ENCODE measurements around the gene RNU6-1. TPM values are rescaled to one million over a fixed set of nuclear protein-coding genes. Genes with fewer than 3 reads are reported as not detected.

RNU6-1 gene
- total RNA-seq, 2 donors from 2014 or later, result not detected

DNA sequence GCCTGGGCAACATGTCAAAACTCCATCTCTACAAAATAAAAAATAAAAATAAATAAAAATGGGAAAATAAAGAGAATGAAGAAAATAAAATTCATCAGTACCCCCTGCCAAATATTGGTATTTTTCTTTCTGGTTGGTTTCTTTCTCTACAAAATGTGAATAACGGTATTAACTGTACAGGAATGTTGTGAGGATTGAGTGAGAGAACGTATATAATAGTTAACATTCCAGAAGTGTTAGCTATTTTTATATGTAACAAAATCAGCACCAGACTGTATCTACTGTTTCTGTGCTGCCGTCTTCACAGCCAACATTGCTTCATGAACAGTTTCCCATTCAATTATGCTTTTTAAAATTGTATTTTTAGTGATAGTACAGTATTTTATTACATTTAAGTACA is 25.5 kb upstream of the RNU6-1 start:
- H3K9me3 ChIP-seq, result no peaks in the 10 kb centered on the region
- no peak overlapping the region for H3K27ac ChIP-seq
- peaks cover 6% of the 10 kb centered on the region for H3K4me1 ChIP-seq
- no peaks in the 10 kb centered on the region for H3K36me3 ChIP-seq
- H3K27me3 ChIP-seq, result no peaks in the 10 kb centered on the region
- DNase-seq, result no peak
- TF ChIP-seq, protein P1, sequence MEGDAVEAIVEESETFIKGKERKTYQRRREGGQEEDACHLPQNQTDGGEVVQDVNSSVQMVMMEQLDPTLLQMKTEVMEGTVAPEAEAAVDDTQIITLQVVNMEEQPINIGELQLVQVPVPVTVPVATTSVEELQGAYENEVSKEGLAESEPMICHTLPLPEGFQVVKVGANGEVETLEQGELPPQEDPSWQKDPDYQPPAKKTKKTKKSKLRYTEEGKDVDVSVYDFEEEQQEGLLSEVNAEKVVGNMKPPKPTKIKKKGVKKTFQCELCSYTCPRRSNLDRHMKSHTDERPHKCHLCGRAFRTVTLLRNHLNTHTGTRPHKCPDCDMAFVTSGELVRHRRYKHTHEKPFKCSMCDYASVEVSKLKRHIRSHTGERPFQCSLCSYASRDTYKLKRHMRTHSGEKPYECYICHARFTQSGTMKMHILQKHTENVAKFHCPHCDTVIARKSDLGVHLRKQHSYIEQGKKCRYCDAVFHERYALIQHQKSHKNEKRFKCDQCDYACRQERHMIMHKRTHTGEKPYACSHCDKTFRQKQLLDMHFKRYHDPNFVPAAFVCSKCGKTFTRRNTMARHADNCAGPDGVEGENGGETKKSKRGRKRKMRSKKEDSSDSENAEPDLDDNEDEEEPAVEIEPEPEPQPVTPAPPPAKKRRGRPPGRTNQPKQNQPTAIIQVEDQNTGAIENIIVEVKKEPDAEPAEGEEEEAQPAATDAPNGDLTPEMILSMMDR (IDR thresholded peaks at IDR 0.05), result no peak
- no peak overlapping the region for H3K4me3 ChIP-seq
- no peak overlapping the region for H3K9ac ChIP-seq (ENCODE audit: low read depth in 2 of 2, low read length in 2 of 2)
- intact Hi-C loops (cut with DNase I), result no loop called here

- Histone ChIP-seq H3K27ac (no peak overlapping the region), H3K4me3 (peak overlapping the region; percentile 56), H3K27me3 (no peaks in the 10 kb centered on the region), H3K9ac (ENCODE audit: low read depth in 2 of 2, low read length in 2 of 2) (peak overlapping the region in 1 of 2 donors; percentile 68), H3K9me3 (no peaks in the 10 kb centered on the region), H3K4me1 (peaks cover 6% of the 10 kb centered on the region), H3K36me3 (no peaks in the 10 kb centered on the region)
- intact Hi-C loops (cut with DNase I), result loop anchor here (1.0 kb wide), 1 partner anchor 292 kb away; no protein-coding TSS in a partner anchor
- TF ChIP-seq, protein P1 (IDR thresholded peaks at IDR 0.05), result peak; percentile 90
- peak; percentile 73 for DNase-seq
Observed at GRCh38 chr15:67863442-67863987, 23.7 kb upstream of the RNU6-1 start.

DNA sequence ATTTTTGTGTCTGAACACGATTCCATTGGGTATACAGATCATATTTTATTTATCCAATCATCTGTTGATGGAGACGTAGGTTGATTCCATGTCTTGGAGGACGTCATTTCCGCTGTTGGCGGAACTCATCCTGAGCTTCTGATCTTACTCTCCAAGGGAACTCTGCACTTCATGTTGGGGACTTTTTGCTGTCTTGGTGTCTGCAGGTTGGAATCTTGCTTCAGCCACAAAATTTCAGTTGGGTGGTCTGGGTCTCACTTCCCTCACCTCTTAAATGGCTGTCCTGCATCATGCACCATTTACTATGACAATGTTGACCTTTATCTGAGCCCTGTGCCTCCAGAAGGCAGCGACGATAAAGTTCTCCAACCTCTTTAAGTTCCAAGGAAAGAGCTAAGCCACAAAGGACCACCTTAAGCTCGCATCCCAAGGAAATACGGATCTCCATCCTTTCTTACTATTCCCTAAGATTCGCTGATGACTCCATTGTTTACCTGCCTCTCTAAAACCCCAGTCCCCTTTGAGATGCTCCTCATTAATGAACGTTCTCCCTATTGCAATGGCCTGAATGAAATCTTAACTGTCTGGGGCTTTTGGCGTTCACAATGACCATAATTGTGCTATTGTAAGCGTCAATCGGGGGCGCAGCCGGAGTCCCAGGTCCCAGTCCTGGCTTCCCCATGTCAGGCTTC is 23.1 kb upstream of the RNU6-1 start:
- Histone ChIP-seq H3K27ac (no peak overlapping the region), H3K9me3 (no peaks in the 10 kb centered on the region), H3K4me1 (peaks cover 6% of the 10 kb centered on the region), H3K36me3 (no peaks in the 10 kb centered on the region), H3K9ac (ENCODE audit: low read depth in 2 of 2, low read length in 2 of 2) (peak overlapping the region in 1 of 2 donors; percentile 68), H3K27me3 (no peaks in the 10 kb centered on the region), H3K4me3 (peak overlapping the region; percentile 56)
- TF ChIP-seq, protein P1 (IDR thresholded peaks at IDR 0.05), result no peak
- intact Hi-C loops (cut with DNase I), result loop anchor here (1.0 kb wide), 1 partner anchor 292 kb away; no protein-coding TSS in a partner anchor
- no peak for DNase-seq

GRCh38 chr15:67861983-67862382 is 22.1 kb upstream of the RNU6-1 start:
- intact Hi-C loops (cut with DNase I), result no loop called here
- H3K36me3 ChIP-seq, result no peaks in the 10 kb centered on the region
- no peaks in the 10 kb centered on the region for H3K27me3 ChIP-seq
- no peaks in the 10 kb centered on the region for H3K9me3 ChIP-seq
- peaks cover 6% of the 10 kb centered on the region for H3K4me1 ChIP-seq
- TF ChIP-seq, protein P1 (IDR thresholded peaks at IDR 0.05), result no peak
- DNase-seq, result no peak
- H3K4me3 ChIP-seq, result no peak overlapping the region
- no peak overlapping the region for H3K27ac ChIP-seq
- no peak overlapping the region for H3K9ac ChIP-seq (ENCODE audit: low read depth in 2 of 2, low read length in 2 of 2)

GRCh38 chr15:67859331-67859946 is 19.6 kb upstream of the RNU6-1 start:
- no peak for DNase-seq
- TF ChIP-seq, protein P1 (IDR thresholded peaks at IDR 0.05), result no peak
- no peaks in the 10 kb centered on the region for H3K36me3 ChIP-seq
- H3K27me3 ChIP-seq, result no peaks in the 10 kb centered on the region
- no peaks in the 10 kb centered on the region for H3K9me3 ChIP-seq
- no peak overlapping the region for H3K27ac ChIP-seq
- intact Hi-C loops (cut with DNase I), result no loop called here
- H3K4me3 ChIP-seq, result no peak overlapping the region
- H3K9ac ChIP-seq (ENCODE audit: low read depth in 2 of 2, low read length in 2 of 2), result no peak overlapping the region
- peaks cover 6% of the 10 kb centered on the region for H3K4me1 ChIP-seq

All from colonic mucosa (tissue), 4 donors.